CD4-positive, CD25-positive, alpha-beta regulatory T cell (primary cell): ENCODE measurements around the gene PITRM1. TPM values are rescaled to one million over a fixed set of nuclear protein-coding genes. Genes with fewer than 3 reads are reported as not detected.
A peak's percentile ranks its signal among the peaks of the same experiment; 100 is the strongest.

ENCODE experiments used
- ATAC-seq, 2 donors: fragments of 150-1000 bp; cut with Tn5 transposase; one replicate each; pipeline ENCODE4 v1.10.0; 2021; ENCODE audit warnings: low read depth in 2 of 2, moderate number of reproducible peaks in 2 of 2, moderate library complexity in 1 of 2
- DNase-seq, 3 donors: peaks; one replicate each; pipeline versions ENCODE4 v3.0.0 to v3.0.0-alpha.2; 2012 to 2022; ENCODE audit warnings: mixed read lengths in 1 of 3
- H3K27ac ChIP-seq: one replicate; pipeline ENCODE4 v1.7.0; 2013; ENCODE audit warnings: mild to moderate bottlenecking, low read length; ENCODE audit not compliant: insufficient read depth, poor library complexity, severe bottlenecking
- H3K27me3 ChIP-seq: one replicate; pipeline ENCODE4 v1.7.0; 2013; ENCODE audit warnings: low read length; ENCODE audit not compliant: control insufficient read depth, insufficient read depth
- H3K36me3 ChIP-seq: one replicate; pipeline ENCODE4 v1.7.0; 2013; ENCODE audit warnings: mild to moderate bottlenecking, low read length, moderate library complexity; ENCODE audit not compliant: control insufficient read depth, insufficient read depth
- H3K4me1 ChIP-seq: 2 replicates; pipeline ENCODE4 v1.7.0; 2013; ENCODE audit warnings: mild to moderate bottlenecking, low read length; ENCODE audit not compliant: insufficient read depth, control insufficient read depth, poor library complexity, severe bottlenecking
- H3K4me3 ChIP-seq: one replicate; pipeline ENCODE4 v1.7.0; 2013; ENCODE audit warnings: low read depth, mild to moderate bottlenecking, low read length, moderate library complexity
- H3K9me3 ChIP-seq, 2 experiments: 1 replicate in 1 of 2; 2 replicates in 1 of 2; pipeline ENCODE4 v1.7.0; 2013; ENCODE audit warnings: low read length in 2 of 2, mild to moderate bottlenecking in 1 of 2, moderate library complexity in 1 of 2; ENCODE audit not compliant: control insufficient read depth in 2 of 2
- H3K27ac Mint-ChIP-seq, 3 donors: one replicate each; pipeline ENCODE4 v1.8.0; 2020 to 2022; ENCODE audit warnings: mild to moderate bottlenecking in 3 of 3, mixed read lengths in 3 of 3, moderate library complexity in 2 of 3
- H3K27me3 Mint-ChIP-seq: one replicate; pipeline ENCODE4 v1.8.0; 2022; ENCODE audit warnings: mild to moderate bottlenecking, mixed read lengths
- H3K36me3 Mint-ChIP-seq: one replicate; pipeline ENCODE4 v1.8.0; 2020; ENCODE audit warnings: mixed read lengths
- H3K4me1 Mint-ChIP-seq, 4 donors: one replicate each; pipeline ENCODE4 v1.8.0; 2020 to 2022; ENCODE audit warnings: mixed read lengths in 4 of 4, mild to moderate bottlenecking in 1 of 4
- H3K4me3 Mint-ChIP-seq, 4 donors: one replicate each; pipeline ENCODE4 v1.8.0; 2020 to 2022; ENCODE audit warnings: mild to moderate bottlenecking in 4 of 4, mixed read lengths in 4 of 4, moderate library complexity in 3 of 4
- H3K9me3 Mint-ChIP-seq, 7 donors: one replicate each; pipeline ENCODE4 v1.8.0; 2020 to 2022; ENCODE audit warnings: mixed read lengths in 7 of 7, mild to moderate bottlenecking in 3 of 7, moderate library complexity in 2 of 7
- polyA plus RNA-seq, 4 donors: library from polyadenylated mRNA; unstranded; fragments of 300-500 nt; fragmentation: Illumina TruSeq; gene quantifications; one replicate each; pipeline ENCODE4 v1.2.3, GENCODE V29; 2021
- total RNA-seq: library from RNA; stranded (reverse); gene quantifications from one replicate; pipeline ENCODE4 v1.2.3, GENCODE V29; 2022

PITRM1 gene
- total and polyA plus RNA-seq, 5 donors from 2014 or later = 28.8 to 71.6 (median 35.5) TPM

- Mint-ChIP-seq H3K9me3 (no peaks in the 10 kb centered on the region), H3K27ac (no peak overlapping the region), H3K4me3 (no peak overlapping the region), H3K4me1 (no peaks in the 10 kb centered on the region), H3K27me3 (no peaks in the 10 kb centered on the region), H3K36me3 (peaks cover 68% of the 10 kb centered on the region)
- ATAC-seq (no peak), DNase-seq (no peak)
- H3K27ac ChIP-seq = no peak overlapping the region
- H3K36me3 ChIP-seq = peaks cover 93% of the 10 kb centered on the region
- no peaks in the 10 kb centered on the region for H3K27me3 ChIP-seq
- H3K4me3 ChIP-seq = no peak overlapping the region
- H3K4me1 ChIP-seq = no peaks in the 10 kb centered on the region
- no peaks in the 10 kb centered on the region for H3K9me3 ChIP-seq
Measured at GRCh38 chr10:3136336-3136735, 36.2 kb downstream of the PITRM1 start.

- H3K9me3 Mint-ChIP-seq = no peaks in the 10 kb centered on the region
- DNase-seq (no peak), ATAC-seq (no peak)
- no peak overlapping the region for H3K27ac Mint-ChIP-seq
- H3K27me3 Mint-ChIP-seq = no peaks in the 10 kb centered on the region
- Histone ChIP-seq H3K4me3 (no peak overlapping the region), H3K4me1 (no peaks in the 10 kb centered on the region), H3K27ac (no peak overlapping the region), H3K27me3 (no peaks in the 10 kb centered on the region), H3K36me3 (peaks cover 86% of the 10 kb centered on the region), H3K9me3 (no peaks in the 10 kb centered on the region)
- H3K4me3 Mint-ChIP-seq = no peak overlapping the region
- H3K36me3 Mint-ChIP-seq = peaks cover 65% of the 10 kb centered on the region
- H3K4me1 Mint-ChIP-seq = no peaks in the 10 kb centered on the region
Measured at GRCh38 chr10:3135006-3135405, 37.6 kb downstream of the PITRM1 start.

- H3K36me3 ChIP-seq = peaks cover 76% of the 10 kb centered on the region
- H3K9me3 Mint-ChIP-seq = peaks cover 0 to 2% (median 0%) of the 10 kb centered on the region in 7 donors
- H3K27me3 Mint-ChIP-seq = no peaks in the 10 kb centered on the region
- ATAC-seq (no peak), DNase-seq (no peak)
- no peak overlapping the region for H3K27ac Mint-ChIP-seq
- H3K4me3 ChIP-seq = no peak overlapping the region
- peaks cover 57% of the 10 kb centered on the region for H3K36me3 Mint-ChIP-seq
- H3K4me1 Mint-ChIP-seq = no peaks in the 10 kb centered on the region
- H3K4me1 ChIP-seq = no peaks in the 10 kb centered on the region
- no peak overlapping the region for H3K27ac ChIP-seq
- no peaks in the 10 kb centered on the region for H3K27me3 ChIP-seq
- H3K4me3 Mint-ChIP-seq = no peak overlapping the region
- no peaks in the 10 kb centered on the region for H3K9me3 ChIP-seq
Measured at GRCh38 chr10:3133948-3134347, 38.6 kb downstream of the PITRM1 start.

- DNase-seq (no peak), ATAC-seq (no peak)
- Mint-ChIP-seq H3K36me3 (peaks cover 48% of the 10 kb centered on the region), H3K27ac (peak overlapping the region in 2 of 3 donors; percentile 15 to 71), H3K4me1 (no peaks in the 10 kb centered on the region), H3K9me3 (peaks cover 0 to 2% (median 0%) of the 10 kb centered on the region in 7 donors), H3K27me3 (no peaks in the 10 kb centered on the region), H3K4me3 (no peak overlapping the region)
- H3K4me3 ChIP-seq = no peak overlapping the region
- no peaks in the 10 kb centered on the region for H3K27me3 ChIP-seq
- H3K27ac ChIP-seq = no peak overlapping the region
- H3K9me3 ChIP-seq = no peaks in the 10 kb centered on the region
- H3K36me3 ChIP-seq = peaks cover 60% of the 10 kb centered on the region
- H3K4me1 ChIP-seq = no peaks in the 10 kb centered on the region
Measured at GRCh38 chr10:3132036-3133025, 40.3 kb downstream of the PITRM1 start.

GRCh38 chr10:3131098-3131497, 41.5 kb downstream of the PITRM1 start:
- no peaks in the 10 kb centered on the region for H3K9me3 ChIP-seq
- Mint-ChIP-seq H3K9me3 (peaks cover 0 to 2% (median 0%) of the 10 kb centered on the region in 7 donors), H3K36me3 (peaks cover 39% of the 10 kb centered on the region), H3K4me1 (no peaks in the 10 kb centered on the region), H3K27me3 (no peaks in the 10 kb centered on the region), H3K4me3 (no peak overlapping the region), H3K27ac (no peak overlapping the region)
- ATAC-seq (no peak), DNase-seq (no peak)
- no peaks in the 10 kb centered on the region for H3K4me1 ChIP-seq
- H3K4me3 ChIP-seq = no peak overlapping the region
- no peaks in the 10 kb centered on the region for H3K27me3 ChIP-seq
- peaks cover 48% of the 10 kb centered on the region for H3K36me3 ChIP-seq
- no peak overlapping the region for H3K27ac ChIP-seq

- peaks cover 34% of the 10 kb centered on the region for H3K36me3 Mint-ChIP-seq
- no peak overlapping the region for H3K4me3 Mint-ChIP-seq
- H3K9me3 Mint-ChIP-seq = peaks cover 0 to 2% (median 0%) of the 10 kb centered on the region in 7 donors
- Histone ChIP-seq H3K4me1 (no peaks in the 10 kb centered on the region), H3K27me3 (no peaks in the 10 kb centered on the region), H3K4me3 (no peak overlapping the region), H3K9me3 (no peaks in the 10 kb centered on the region), H3K27ac (no peak overlapping the region), H3K36me3 (peaks cover 40% of the 10 kb centered on the region)
- no peak for ATAC-seq
- no peaks in the 10 kb centered on the region for H3K27me3 Mint-ChIP-seq
- no peak overlapping the region for H3K27ac Mint-ChIP-seq
- DNase-seq = no peak
- H3K4me1 Mint-ChIP-seq = no peaks in the 10 kb centered on the region
Measured at GRCh38 chr10:3129581-3130340, 42.8 kb downstream of the PITRM1 start.

GRCh38 chr10:3128379-3129130, 44.0 kb downstream of the PITRM1 start:
- peaks cover 0 to 2% (median 0%) of the 10 kb centered on the region in 7 donors for H3K9me3 Mint-ChIP-seq
- Histone ChIP-seq H3K4me1 (no peaks in the 10 kb centered on the region), H3K27me3 (no peaks in the 10 kb centered on the region), H3K4me3 (no peak overlapping the region), H3K9me3 (no peaks in the 10 kb centered on the region), H3K36me3 (peaks cover 33% of the 10 kb centered on the region), H3K27ac (no peak overlapping the region)
- H3K4me3 Mint-ChIP-seq = no peak overlapping the region
- peaks cover 25% of the 10 kb centered on the region for H3K36me3 Mint-ChIP-seq
- H3K4me1 Mint-ChIP-seq = no peaks in the 10 kb centered on the region
- no peak overlapping the region for H3K27ac Mint-ChIP-seq
- H3K27me3 Mint-ChIP-seq = no peaks in the 10 kb centered on the region
- DNase-seq (no peak), ATAC-seq (no peak)
